ENCODE results near the gene LRRC56.

GRCh38 chr11:560305-561147 lies 23.2 kb downstream of the LRRC56 start, which contains the start of the genes LMNTD2 and RASSF7:
- no peak for TF ChIP-seq CTCF (IDR thresholded peaks at IDR 0.05; ENCODE audit: low read depth, low read length, missing input control)
- TF ChIP-seq GABPA (IDR thresholded peaks at IDR 0.05 in 1 of 2, conservative IDR thresholded peaks at IDR 0.05 in 1 of 2) = no peak
- TF ChIP-seq ATF3 (IDR thresholded peaks at IDR 0.05) = no peak
- no peak for TF ChIP-seq EGR1 (IDR thresholded peaks at IDR 0.05; ENCODE audit: low read depth in 2 of 2)
- TF ChIP-seq, protein P1, sequence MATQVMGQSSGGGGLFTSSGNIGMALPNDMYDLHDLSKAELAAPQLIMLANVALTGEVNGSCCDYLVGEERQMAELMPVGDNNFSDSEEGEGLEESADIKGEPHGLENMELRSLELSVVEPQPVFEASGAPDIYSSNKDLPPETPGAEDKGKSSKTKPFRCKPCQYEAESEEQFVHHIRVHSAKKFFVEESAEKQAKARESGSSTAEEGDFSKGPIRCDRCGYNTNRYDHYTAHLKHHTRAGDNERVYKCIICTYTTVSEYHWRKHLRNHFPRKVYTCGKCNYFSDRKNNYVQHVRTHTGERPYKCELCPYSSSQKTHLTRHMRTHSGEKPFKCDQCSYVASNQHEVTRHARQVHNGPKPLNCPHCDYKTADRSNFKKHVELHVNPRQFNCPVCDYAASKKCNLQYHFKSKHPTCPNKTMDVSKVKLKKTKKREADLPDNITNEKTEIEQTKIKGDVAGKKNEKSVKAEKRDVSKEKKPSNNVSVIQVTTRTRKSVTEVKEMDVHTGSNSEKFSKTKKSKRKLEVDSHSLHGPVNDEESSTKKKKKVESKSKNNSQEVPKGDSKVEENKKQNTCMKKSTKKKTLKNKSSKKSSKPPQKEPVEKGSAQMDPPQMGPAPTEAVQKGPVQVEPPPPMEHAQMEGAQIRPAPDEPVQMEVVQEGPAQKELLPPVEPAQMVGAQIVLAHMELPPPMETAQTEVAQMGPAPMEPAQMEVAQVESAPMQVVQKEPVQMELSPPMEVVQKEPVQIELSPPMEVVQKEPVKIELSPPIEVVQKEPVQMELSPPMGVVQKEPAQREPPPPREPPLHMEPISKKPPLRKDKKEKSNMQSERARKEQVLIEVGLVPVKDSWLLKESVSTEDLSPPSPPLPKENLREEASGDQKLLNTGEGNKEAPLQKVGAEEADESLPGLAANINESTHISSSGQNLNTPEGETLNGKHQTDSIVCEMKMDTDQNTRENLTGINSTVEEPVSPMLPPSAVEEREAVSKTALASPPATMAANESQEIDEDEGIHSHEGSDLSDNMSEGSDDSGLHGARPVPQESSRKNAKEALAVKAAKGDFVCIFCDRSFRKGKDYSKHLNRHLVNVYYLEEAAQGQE (IDR thresholded peaks at IDR 0.05) = no peak
- peak; percentile 45 for TF ChIP-seq SP1 (IDR thresholded peaks at IDR 0.05)
- no peak for TF ChIP-seq HNF4G (IDR thresholded peaks at IDR 0.05)
- TF ChIP-seq JUND (IDR thresholded peaks at IDR 0.05) = no peak

Data from liver (tissue), 3 donors.